IPS DF 19.7 (cell line): ENCODE results near the gene KRTAP3-3.
"Not testable (repeated sequence)": the region's sequence is repeated elsewhere in the genome, so short reads cannot be mapped to it uniquely, and the experiment has no call there.

Experiments used
- DNase-seq: peaks from one replicate; pipeline ENCODE4 v3.0.0-alpha.2; 2013; ENCODE audit warnings: low read depth, low spot score

Gene KRTAP3-3

DNA sequence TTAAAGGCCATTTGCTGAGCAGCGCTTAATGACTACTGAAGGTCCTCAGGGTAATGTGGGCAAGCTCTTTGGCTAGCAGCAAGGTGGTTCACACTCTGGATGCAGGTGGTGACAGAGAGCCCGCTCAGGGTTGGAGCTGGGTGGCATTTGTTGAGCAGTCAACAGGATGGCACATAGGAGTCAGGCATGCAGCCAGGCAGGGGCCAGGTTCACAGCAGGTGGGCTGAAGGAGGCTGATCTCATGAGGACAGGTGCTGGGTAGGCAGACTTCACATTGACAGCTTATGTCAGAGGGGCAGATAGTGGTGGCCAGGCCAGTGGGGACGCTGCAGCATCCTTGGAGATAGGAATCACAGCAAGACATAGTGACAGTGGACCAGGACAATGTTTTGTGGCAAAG lies 10.4 kb upstream of the KRTAP3-3 start:
- DNase-seq: no peak

GRCh38 chr17:41003926-41004325 lies 10.0 kb upstream of the KRTAP3-3 start:
- DNase-seq: no peak

DNA sequence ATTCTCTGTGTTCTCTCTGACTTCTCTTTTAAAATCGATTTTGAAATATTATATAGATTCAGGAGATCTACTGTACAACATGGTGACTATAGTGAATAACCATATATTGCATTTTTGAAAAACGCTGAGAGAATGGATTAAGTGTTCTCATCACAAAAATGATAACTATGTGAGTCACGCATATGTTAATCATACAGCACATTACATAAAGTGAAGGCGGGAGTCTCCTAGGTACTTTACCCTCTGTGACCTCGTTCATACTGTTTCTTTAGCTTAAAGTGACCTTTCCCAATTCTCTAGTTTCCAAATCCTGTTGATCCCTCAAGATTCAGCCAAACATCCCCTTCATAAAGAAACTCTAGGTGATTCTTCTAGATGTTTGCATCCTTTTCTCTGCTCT lies 8.8 kb upstream of the KRTAP3-3 start:
- DNase-seq: no peak

GRCh38 chr17:41001795-41002194 lies 7.8 kb upstream of the KRTAP3-3 start:
- no peak for DNase-seq

DNA sequence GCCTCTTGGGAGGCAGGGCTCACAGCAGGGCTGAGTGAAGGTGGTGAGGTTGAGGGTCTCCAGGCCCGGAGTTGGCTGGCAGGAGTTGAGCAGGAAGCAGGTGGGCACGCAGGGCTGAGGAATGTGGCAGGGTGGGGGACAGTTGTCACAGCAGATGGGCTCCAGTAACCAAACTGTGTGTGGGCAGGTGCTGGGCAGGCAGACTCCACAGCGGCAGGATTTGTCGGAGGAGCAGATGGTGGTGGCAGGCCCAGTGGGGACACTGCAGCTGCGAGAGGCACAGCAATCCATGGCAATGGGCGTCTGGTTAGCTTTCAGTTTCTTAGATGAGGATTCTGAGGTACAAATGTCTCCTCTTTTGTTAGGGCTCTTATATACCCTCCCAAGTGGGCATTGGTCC lies 5.6 kb upstream of the KRTAP3-3 start, which contains the start of gene KRTAP3-2:
KRTAP3-2 (minus strand) TSS at position 344 of the 400 bp plus-strand sequence; CDS start at position 291, 53 bp downstream.
- not testable (repeated sequence) for DNase-seq

GRCh38 chr17:40997361-40997760 lies 3.4 kb upstream of the KRTAP3-3 start:
- DNase-seq: no peak

DNA sequence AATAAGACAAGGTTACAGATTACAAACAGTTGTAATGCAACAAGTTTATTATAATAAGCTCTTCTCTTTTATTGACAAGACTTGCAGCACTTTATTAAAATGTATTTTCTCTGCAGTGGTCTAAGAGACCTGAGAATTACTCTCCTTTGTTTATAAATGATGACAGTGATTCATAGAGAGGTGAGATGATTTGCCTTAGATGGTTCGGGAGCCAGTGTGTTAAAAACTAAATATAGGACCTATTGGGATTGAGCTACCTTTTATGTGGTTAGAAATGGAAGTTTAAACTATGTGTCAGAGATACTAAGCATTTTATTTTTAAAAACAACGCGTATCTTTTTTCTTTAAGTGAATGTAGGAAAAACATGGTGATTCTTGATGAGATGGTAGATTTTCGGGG lies 2.9 kb upstream of the KRTAP3-3 start:
- no peak for DNase-seq

DNA sequence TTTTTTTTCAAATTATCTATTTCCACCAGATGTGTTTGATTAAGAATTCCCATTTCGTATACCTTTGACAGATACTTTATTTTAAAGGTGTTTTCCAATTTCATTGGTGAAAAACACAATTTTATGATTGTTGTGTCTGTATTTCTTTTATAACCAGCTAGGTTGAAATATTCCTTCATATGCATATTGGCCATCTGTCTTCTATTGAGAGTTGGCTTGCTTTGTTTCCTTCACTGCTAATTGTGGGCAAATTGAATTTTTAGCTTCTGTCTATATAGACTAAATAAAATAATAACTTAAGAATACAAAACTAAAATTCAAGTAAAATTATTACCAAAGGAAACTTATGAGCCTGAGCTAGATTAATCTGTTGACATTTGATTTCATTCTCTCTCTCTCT lies 1.2 kb upstream of the KRTAP3-3 start:
- DNase-seq: no peak

DNA sequence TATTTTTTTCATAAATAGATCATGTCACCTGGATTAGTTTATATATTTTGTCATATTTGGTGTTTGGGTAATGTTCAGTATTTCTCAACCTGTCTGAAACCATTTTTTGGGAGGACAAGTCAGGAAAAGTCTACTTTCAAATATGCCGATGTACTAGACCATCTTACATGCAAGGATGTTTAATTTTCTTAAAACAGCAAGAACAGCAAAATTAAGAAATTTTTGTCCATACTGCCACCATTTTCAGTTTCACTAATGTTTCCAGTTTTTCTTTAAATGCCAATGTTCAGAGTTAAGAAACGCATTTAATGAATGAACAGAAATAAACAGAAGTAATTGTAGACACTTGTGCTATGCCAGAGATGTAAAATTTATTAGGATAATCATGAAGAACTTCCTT lies 880 bp downstream of the KRTAP3-3 start:
- DNase-seq: no peak

DNA sequence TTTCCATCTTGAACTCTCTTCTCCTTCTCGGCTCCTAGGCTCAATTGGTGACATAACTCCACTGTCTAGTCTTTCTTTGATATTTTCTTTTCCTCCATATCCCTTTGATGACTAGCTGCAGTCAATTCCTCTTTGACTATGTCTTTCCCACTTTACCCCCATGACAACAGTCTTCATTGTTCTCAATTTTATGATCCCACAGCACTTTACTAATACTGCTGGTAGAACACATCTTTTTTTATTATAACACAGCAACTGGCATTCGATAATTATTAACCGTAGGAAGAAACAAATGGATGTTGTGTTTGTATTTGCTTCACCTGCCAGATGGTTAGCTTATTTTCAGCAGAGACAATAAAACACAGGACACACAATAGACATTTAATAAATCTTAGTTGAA lies 1.3 kb downstream of the KRTAP3-3 start:
- DNase-seq: no peak

GRCh38 chr17:40986920-40987319 lies 7.0 kb downstream of the KRTAP3-3 start:
- no peak for DNase-seq

GRCh38 chr17:40984226-40984625 lies 9.7 kb downstream of the KRTAP3-3 start, which contains the start of gene KRT40:
TSS of gene KRT40 (minus strand) at chr17:40984326. CDS start at chr17:40984273, 53 bp downstream.
- DNase-seq: no peak

- no peak for DNase-seq
These were observed 12.8 kb downstream of the KRTAP3-3 start for GRCh38 chr17:40981115-40981514.

DNA sequence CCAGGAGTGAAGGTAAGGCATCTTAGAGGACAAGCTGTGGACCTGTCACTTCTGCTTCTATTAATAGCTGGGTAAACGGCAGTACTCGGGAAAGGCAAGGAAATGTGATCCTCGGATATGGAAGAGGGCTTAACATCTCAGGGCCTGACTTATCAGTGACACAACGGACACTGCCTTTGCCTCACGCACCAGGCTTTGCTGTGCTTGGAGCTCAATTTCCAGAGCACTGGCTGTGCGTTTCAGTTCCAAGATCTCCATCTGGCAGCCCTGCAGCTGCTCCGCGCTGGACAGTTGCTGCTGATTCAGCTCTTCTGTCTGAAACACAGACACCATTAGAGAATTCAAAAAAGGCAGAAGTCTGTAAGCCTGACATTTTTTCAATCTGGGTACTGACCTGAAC lies 13.4 kb downstream of the KRTAP3-3 start:
- no peak for DNase-seq

DNA sequence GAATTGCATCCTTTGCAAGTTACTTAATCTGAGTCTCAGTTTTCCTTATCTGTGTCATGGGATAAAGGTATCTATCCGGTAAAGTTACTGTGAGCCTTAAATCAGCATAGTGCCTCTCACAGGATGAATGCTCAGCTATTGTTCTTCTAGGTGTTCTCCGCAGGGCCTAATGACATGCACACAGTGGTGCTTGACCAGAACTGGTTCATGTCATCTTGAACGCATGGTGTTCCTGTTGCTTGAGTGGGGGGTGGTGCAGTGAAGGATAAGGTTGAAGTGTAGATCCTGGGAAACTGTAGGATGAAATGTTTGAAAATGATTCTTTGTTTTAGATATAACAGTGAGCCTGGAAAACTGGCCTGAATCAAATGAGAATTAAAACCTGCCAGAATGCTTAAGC lies 13.8 kb downstream of the KRTAP3-3 start:
- no peak for DNase-seq

DNA sequence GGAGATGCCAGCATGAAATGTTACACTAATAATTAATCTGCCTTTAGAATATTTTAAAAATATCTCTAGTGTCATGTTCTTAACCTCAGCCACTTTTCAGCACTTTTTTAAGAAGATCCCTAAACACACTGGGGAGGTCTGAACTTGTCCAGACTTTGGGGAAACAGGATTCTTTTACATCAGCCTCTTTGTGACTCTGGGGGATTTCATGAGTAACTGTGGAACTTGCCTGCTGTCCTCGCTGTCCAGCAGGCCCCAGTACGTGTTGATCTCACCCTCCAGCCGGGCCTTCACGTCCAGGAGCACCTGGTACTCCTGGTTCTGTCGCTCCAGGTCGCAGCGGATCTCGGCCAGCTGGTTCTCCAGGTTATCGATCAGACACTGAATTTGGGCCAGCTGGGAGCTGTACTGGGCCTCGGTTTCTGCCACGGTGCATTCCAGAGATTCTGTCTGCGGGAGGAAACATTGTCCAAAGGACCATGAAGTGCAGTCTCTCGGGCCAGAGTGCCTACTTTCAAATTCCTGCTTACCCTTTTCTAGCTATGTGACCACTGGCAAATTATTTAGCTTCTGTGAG lies 15.3 kb downstream of the KRTAP3-3 start:
- no peak for DNase-seq

- no peak for DNase-seq
These were observed 18.4 kb downstream of the KRTAP3-3 start for GRCh38 chr17:40975516-40975915.

DNA sequence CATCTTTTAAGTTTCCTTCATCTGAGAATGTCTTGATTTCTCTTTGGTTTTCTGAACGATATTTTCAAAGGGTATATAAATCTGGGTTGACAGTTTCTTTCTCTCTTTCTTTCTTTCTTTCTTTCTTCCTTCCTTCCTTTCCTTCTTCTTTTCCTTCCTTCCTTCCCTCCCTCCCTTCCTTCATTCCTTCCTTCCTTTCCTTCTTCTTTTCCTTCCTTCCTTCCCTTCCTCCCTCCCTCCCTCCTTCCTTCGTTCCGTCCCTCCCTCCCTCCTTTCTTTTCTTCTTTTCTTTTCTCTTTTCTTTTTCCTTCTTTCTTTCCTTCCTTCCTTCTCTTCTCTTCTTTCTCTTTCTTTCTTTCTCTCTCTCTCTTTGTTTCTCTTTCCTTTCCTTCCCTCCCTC lies 19.6 kb downstream of the KRTAP3-3 start:
- no peak for DNase-seq

GRCh38 chr17:40967582-40967981 lies 26.4 kb downstream of the KRTAP3-3 start:
- DNase-seq: no peak

DNA sequence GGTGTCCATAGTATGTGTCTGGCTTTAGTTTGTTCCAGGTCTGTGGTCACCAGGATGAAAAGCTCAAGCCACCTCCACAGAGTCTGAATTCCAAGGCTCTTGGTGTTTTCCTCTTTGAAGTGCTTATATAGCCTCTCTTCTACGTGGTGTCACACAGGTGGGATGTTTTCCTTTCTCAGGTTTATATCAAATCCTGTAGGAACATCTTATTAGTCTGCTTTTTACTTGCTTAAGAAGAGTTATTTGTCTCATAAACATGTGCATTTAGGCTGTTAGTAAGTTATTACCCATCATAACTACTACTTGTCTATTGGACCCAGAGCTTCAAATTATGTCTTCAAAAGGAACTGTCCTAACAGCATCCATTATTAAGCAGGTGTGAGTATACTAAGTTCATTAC lies 27.1 kb downstream of the KRTAP3-3 start, which contains the start of gene KRT39:
KRT39 (minus strand) TSS at position 101 of the 400 bp plus-strand sequence; CDS start at position 9, 92 bp downstream.
- DNase-seq: no peak

DNA sequence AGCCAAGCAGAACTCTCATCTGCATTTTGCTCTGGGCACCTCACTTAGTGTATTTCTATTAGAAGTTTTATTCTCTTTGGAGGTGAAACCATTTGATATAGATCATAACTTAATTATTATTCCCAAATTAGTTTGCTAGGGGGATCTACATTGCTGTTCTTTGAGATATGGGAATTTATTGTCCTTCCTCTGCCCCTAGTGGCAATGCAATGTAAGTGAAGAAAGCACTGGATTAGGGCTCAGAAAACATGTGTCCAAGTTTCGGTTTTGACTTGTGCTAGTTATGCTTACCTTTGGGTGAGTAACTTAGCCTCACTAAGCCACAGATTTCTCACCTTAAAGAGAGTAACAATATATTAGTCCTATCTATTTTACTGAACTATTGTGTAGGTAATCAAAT lies 30.1 kb downstream of the KRTAP3-3 start:
- DNase-seq: no peak

DNA sequence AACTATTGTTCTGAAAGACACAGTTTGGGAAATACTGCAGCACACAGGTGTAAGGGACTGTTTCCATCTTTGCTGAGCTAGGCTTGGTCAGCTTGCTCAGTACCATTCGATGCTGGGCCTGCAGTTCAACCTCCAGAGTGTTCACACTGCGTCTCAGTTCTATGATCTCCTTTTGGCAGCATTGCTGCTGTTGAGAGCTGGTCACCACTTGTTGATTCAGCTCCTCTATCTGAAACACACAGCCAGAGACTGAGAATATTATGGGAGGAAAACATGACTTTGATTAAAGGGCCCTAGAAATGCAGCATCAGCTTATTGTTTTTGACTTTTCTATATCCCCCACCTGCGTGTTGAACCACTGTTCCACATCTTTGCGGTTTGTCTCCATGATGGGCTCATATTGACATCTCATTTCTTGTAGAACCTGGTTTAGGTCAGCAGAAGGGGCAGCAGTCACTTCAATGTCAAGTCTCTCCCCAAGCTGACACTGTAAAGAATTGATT lies 31.9 kb downstream of the KRTAP3-3 start:
- DNase-seq: no peak

GRCh38 chr17:40961591-40961990 lies 32.4 kb downstream of the KRTAP3-3 start:
- no peak for DNase-seq

GRCh38 chr17:40960144-40960543 lies 33.8 kb downstream of the KRTAP3-3 start:
- no peak for DNase-seq
